HG02870 (cell line): ENCODE measurements around the gene PRR30.
A peak's percentile ranks its signal among the peaks of the same experiment; 100 is the strongest.

Source experiments
- ATAC-seq: cut with Tn5 transposase; IDR thresholded peaks from one replicate; pipeline ENCODE4 v1.9.1; 2021; ENCODE audit warnings: mild to moderate bottlenecking, moderate library complexity; ENCODE audit not compliant: unreplicated experiment

The PRR30 gene

DNA sequence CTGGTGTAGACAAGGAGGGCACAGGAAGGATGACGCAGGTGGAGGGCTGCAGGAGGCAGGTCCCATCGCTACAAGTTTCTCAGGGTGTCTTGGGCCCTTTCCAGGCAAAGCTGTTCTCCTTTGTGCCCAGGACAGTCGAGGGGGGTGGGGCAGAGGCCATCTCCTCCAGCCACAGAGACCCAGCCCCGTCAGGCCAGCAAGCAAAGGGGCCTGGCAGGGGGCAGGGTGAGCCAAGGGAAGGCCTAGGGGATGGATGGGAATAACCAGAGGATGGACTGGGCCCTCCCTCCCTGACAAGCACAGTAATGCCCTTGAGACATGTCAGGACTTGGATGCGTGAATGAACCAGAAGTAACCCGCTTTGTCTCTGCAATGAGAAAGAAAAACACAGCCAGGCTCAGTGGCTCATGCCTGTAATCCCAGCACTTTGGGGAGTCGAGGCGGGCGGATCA lies 15.9 kb upstream of the PRR30 start:
- no peak for ATAC-seq

DNA sequence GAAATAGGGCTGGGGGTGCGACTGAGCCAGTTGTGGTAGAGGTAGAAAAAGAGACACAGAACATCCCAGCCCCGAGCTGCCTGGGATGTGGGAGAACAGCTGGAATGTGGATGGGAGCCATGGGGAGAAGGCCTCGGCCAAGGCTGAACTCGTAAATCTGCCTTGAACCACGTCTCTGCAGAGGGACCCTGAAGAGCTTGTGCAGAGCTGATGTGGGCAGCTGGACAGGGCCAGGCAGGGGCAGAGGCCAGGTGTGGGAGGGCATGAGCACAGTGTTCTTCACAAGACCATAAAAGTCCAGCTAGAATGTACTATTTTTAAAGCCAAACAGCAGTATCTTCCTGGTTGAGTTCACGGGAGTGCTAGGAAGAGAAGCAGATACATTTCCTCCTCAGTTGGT lies 15.3 kb upstream of the PRR30 start:
- ATAC-seq = no peak

DNA sequence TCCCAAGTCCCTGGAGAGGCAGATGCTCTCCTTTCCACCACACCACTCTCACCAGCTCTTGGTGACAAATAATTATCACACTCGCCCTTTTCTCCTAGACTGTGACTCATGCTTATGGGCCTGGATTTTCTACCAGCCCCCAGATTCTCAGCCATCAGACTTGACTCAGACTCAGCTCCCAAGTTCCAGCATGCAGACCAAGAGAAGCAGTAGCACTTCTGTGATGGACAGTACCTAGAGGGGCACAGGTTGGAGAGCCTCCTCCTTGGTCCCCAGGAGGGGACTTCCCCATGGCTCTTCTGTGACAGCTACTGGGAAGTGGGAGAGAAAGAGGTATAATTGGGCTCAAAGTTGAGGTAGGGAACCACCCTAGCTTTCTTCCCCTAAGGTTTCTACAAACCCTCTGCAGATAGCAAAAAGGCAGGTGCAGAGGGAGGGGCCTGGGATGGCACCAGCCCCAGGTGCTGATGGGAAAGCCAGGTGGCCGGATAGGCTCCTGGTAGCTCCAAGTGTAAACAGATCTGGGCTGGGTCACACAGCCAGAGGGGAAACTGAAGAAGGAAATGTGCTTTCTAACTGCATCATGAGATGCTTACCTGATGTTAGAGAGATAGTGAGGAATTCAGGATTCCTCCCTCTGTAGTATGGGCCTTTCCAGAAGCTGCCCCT lies 13.7 kb upstream of the PRR30 start:
- ATAC-seq = no peak

GRCh38 chr2:27152102-27152795 lies 13.0 kb upstream of the PRR30 start:
- no peak for ATAC-seq

DNA sequence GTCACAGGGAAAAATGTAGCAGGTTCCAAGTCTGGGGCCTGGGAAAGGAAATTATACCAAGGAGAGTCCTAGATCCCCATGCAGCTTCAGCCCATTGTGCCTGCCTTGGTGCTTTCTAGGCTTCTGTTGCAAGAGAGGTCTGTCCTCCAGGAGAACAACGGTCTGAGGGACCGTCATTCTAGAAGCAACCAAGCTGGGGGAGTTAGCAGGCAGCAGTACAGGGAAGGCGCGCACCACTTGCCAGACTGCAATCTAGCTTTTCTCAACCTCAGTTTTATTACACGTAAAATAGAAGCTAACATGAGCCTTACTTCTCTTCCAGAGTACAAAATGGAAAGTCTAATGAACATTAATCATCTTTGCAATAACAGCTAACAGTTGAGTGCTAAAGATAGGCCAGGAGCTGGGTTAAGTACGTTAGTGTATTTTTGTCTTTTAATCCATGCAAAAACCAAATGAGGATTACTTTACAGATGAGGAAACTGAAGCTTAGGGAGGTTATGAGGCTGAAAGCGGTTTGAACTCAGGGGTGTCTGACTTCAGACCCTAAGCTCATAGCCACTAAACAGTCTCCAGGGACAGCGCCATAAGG lies 11.5 kb upstream of the PRR30 start:
- ATAC-seq = no peak

DNA sequence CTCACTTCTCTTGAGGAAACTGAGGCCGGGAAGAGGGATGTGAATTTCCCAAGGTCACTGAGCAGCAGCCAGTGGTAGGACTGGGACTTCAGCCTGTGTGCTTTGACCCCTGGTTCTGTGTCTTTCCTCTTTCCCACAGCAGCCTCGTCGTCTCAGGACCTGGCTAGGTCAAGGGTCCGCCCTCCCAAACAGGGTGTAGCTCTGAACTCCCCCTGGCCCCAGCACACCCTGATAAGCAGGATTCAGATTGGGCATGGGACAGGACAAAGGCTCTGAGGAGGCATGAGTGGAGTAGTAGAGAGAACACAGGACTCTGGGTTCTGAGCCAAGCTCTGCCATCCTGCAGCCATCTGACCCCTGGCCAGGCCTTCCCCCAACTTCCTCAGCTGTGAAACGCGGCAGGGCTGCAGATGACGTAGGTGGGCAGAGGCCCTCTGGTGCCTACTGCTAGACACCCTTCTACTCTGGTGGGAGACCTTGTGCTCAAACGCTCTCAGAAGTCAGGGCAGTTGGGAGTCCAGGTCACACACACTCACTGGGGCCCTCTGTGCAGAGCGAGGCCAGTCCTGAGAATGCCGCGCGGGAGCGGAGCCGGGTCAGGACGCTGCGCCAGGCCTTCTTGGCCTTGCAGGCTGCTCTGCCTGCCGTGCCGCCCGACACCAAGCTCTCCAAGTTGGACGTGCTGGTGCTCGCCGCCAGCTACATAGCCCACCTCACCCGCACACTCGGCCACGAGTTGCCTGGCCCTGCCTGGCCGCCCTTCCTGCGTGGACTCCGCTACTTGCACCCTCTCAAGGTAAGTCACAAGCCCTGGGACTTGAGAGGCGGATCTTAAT lies 10.6 kb upstream of the PRR30 start:
- ATAC-seq = no peak

- ATAC-seq = no peak
These were observed 9.7 kb upstream of the PRR30 start, which contains the start of gene TCF23 for GRCh38 chr2:27148801-27149439. TCF23 (plus strand) TSS chr2:27149004; CDS start chr2:27149134, 130 bp downstream.

DNA sequence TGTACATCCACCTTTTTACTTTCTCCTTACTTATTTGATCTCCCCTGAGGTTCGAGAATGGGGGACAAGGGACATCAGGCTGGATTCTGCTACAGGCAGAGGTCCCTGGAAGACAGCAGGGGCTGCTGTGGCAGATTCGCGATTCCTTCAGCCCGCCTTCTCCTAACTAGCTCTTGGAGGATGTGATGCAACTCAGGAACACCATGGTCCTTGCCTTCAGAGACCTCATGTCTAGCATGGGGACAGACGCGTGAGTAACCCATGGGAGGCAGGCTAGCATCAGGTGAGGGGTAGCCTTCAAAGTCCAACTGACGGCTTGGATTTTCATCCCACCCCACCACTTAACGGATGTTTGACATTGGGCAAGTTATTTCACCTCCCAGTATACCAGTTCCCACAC lies 8.7 kb upstream of the PRR30 start:
- ATAC-seq = no peak

DNA sequence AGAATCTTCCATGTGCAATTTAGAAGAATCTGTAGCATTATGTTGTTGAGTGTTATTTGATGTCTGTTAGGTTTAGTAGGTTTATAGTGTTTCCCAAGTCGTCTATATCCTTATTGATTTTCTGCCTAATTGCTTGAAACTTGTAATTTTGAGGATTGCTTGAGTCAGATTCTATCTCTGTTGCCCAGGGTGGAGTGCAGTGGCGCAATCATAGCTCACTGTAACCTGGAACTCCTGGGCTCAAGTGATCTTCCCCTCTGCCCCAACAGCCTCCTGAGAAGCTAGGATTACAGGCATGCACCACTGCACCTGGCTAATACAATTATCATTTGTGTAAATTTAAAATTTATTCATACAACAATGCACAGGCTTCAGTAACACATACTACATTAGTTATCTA lies 6.5 kb upstream of the PRR30 start:
- ATAC-seq = no peak

GRCh38 chr2:27143285-27143684 lies 4.1 kb upstream of the PRR30 start:
- ATAC-seq = no peak

GRCh38 chr2:27138111-27138510 lies 1.1 kb downstream of the PRR30 start:
- ATAC-seq = no peak

DNA sequence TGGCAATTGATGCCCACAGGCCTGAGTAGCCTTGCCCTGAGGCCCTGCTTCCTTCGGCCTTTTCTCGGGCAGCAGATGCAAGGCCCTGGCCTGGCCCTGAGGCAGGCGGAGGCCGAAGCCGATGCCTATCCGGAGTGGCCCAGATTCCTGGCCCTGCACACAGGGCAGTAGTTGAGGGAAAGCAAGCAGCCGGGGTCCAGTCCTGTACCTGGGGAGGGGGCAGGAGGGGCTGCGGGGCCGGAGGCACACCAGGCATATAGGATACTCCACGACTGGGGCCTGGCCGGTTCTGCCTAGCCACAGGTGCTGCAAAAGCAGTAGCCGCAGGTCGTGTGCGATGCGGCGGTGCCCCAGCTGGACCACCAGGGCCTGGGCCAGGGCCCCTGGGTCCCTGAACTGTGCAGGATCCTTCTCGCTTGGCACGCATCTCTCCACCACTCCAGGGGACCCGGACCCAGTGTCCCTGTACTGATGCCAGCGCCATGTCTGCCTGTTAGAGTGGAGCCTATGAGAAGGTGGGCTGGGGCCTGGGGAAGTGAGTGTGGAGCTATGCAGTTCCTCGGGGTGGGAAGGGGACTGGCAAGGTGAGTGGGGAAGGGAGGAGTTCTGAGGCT lies 1.8 kb downstream of the PRR30 start:
- ATAC-seq = no peak

- ATAC-seq = no peak
These were observed 2.5 kb downstream of the PRR30 start for GRCh38 chr2:27136751-27137150.

- no peak for ATAC-seq
These were observed 3.7 kb downstream of the PRR30 start for GRCh38 chr2:27135478-27135955.

DNA sequence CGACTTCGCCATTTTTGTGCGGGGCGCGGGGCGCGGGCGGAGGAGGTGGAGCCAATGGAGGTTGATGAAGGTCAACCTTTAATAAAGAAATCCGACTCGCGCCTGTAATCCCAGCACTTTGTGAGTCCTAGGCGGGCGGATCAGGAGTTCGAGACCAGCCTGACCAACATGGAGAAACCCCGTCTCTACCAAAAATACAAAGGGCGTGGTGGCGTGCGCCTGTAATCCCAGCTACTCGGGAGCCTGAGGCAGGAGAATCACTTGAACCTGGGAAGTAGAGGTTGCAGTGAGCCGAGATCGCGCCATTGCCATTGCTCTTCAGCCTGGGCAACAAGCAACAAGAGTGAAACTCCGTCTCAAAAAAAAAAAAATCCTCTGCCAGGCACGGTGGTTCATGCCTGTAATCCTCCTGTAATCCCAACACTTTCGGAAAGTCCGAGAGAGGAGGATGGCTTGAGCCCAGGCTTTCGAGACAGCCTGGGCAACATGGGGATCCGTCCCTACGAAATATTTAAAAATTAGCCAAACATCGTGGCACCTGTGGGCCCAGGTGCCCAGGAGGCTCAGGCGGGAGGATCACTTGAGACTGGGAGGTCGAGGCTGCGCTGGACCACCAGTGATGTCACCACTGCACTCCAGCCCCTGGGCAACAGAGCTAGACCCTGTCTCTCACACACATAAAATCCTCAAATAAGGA lies 4.3 kb downstream of the PRR30 start:
- ATAC-seq = no peak

DNA sequence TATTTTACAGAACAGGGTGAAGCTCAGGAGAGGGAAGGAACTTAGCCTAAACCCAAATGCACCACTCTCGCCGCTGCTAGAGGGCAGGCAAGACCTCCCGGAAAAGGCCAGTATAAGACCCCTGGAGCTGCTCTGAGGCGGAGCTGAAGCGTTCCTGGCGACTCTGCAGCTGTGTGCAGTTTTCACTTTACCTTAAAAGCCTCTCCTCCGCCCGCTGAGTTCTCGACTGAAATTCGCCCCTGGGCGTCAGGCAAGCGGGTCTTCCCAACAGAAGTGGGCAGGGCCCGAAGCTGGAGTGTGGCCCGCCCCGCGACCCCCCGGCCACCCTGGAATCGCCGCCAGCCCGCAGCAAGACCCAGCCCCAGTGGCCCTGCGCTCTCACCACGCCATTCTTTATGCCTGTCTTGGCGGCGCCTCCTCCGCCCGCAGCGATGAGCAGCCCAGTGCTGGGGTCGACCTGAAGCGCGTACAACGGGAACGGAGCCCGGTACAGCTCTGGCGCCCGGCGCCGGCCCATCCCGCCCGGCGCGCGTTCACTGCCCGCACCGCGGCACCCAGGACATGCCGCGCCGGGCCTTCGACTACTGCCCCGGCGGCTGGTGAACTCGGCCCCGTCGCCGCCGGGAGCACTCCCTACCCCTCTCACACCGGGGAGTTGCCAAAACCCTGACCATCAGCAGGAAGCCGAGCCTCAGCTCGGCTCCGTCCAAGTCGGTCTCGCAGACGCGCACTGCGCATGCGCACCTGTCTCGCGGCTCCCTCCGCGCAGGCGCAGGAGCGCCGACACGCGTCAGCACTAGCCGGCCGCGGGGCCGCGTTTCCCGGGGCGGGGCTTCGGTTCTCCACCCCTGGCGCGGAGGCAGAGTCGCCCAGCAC lies 5.1 kb downstream of the PRR30 start, which contains the start of gene PREB:
Gene PREB (minus strand): TSS at position 732 of the 876 bp plus-strand sequence. CDS start 215 bp downstream, at position 517.
- peak; percentile 90 for ATAC-seq

- ATAC-seq = no peak
These were observed 5.9 kb downstream of the PRR30 start for GRCh38 chr2:27133195-27133875.

- ATAC-seq = no peak
These were observed 7.8 kb downstream of the PRR30 start for GRCh38 chr2:27131429-27131828.
